ENCODE data around the gene HAP1. TPM values are rescaled to one million over a fixed set of nuclear protein-coding genes. Genes with fewer than 3 reads are reported as not detected.

The HAP1 gene
- total RNA-seq, 1 donor from 2014 or later: 1.2 TPM

DNA sequence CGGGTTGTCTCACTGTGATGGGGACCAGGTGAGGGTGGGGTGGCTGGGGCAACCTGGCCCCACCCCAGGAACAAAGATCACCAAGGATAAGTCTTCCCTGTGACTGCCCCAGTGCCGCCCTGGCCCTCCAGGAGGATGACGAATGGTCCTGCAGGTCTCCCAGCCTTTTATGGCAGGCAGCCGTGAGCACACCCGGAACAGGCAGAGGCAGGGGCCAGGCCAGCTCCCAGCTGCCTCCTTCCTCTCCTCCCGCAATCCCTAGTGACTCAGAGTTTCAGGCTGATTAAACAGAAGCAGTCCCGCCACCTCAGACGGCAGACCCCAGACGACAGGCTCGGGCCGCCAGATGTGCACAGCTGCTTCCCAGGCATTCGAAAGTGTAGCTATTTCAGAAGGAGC lies 38.7 kb upstream of the HAP1 start:
- peaks cover 81% of the 10 kb centered on the region for H3K4me1 ChIP-seq
- peak overlapping the region; percentile 88 for H3K27ac ChIP-seq
- H3K9me3 ChIP-seq: no peaks in the 10 kb centered on the region
- no peak for DNase-seq (ENCODE audit: extremely low spot score in 2 of 2)
- H3K27me3 ChIP-seq: no peaks in the 10 kb centered on the region
- TF ChIP-seq, protein P1, sequence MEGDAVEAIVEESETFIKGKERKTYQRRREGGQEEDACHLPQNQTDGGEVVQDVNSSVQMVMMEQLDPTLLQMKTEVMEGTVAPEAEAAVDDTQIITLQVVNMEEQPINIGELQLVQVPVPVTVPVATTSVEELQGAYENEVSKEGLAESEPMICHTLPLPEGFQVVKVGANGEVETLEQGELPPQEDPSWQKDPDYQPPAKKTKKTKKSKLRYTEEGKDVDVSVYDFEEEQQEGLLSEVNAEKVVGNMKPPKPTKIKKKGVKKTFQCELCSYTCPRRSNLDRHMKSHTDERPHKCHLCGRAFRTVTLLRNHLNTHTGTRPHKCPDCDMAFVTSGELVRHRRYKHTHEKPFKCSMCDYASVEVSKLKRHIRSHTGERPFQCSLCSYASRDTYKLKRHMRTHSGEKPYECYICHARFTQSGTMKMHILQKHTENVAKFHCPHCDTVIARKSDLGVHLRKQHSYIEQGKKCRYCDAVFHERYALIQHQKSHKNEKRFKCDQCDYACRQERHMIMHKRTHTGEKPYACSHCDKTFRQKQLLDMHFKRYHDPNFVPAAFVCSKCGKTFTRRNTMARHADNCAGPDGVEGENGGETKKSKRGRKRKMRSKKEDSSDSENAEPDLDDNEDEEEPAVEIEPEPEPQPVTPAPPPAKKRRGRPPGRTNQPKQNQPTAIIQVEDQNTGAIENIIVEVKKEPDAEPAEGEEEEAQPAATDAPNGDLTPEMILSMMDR (IDR thresholded peaks at IDR 0.05): no peak
- TF ChIP-seq POLR2AphosphoS5 (IDR thresholded peaks at IDR 0.05; ENCODE audit: insufficient read depth in 1 of 2, low read depth in 1 of 2): peak; percentile 64 to 73
- H3K4me3 ChIP-seq: no peak overlapping the region
- intact Hi-C loops (cut with DNase I): no loop called here
- H3K36me3 ChIP-seq: peaks cover 0 to 30% of the 10 kb centered on the region in 2 donors

DNA sequence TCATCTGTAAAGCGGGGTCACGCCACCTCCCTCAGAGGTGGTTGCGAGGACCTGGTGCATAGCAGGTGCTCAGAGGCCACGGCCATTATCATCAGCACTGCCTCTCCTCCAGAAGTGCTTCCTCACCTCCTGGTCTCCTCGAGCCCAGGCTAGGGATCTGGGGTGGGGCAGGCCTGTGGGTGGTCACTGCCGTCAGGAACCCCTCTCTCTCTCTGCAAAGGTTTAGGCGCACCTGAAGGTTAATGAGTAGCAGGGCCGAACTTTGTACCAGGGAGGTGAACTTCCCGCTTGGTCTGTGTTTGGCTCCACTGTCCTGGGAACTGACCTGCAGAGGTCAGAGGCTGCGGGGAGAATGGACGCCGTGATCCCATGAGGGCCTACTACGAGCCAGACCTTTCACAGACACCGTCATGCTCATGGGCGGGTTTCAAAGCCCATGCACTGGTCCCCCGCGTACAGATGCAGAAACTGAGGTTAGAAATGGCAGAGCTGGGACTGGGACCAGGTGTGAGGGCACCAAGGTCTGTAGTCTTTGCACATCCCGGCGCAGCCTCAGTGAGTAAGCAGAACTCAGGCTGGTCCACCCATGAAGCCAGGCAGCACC lies 38.2 kb upstream of the HAP1 start:
- H3K4me3 ChIP-seq: no peak overlapping the region
- TF ChIP-seq POLR2AphosphoS5 (IDR thresholded peaks at IDR 0.05; ENCODE audit: insufficient read depth in 1 of 2, low read depth in 1 of 2) (no peak), POLR2A (IDR thresholded peaks at IDR 0.05) (no peak)
- TF ChIP-seq, protein P1 (IDR thresholded peaks at IDR 0.05): no peak
- no peaks in the 10 kb centered on the region for H3K27me3 ChIP-seq
- intact Hi-C loops (cut with DNase I): no loop called here
- peaks cover 0 to 31% of the 10 kb centered on the region in 2 donors for H3K36me3 ChIP-seq
- H3K4me1 ChIP-seq: peaks cover 76% of the 10 kb centered on the region
- H3K9me3 ChIP-seq: no peaks in the 10 kb centered on the region
- DNase-seq (ENCODE audit: extremely low spot score in 2 of 2): no peak
- peak overlapping the region; percentile 85 for H3K27ac ChIP-seq

DNA sequence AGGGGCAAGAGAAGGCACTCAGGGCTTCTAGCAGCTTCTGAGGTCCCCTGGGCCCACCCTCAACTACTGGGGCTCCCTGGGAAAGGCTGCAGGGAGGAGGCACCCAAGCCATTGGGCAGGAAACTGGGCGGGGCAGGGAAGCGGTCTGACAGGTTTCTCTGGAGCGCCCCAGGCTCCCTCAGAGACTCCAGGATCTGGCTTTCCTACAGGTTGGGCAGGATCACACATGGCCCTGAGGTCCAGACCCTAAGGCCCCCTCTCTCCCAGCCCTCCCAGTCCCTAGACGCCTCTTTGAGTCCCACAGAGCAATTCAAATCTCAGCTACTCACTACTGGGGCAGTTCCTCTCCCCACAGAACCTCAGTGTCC lies 37.8 kb upstream of the HAP1 start:
- Histone ChIP-seq H3K9me3 (no peaks in the 10 kb centered on the region), H3K4me1 (peaks cover 71% of the 10 kb centered on the region), H3K27ac (peak overlapping the region; percentile 85), H3K27me3 (no peaks in the 10 kb centered on the region), H3K4me3 (no peak overlapping the region), H3K36me3 (peaks cover 0 to 35% of the 10 kb centered on the region in 2 donors)
- intact Hi-C loops (cut with DNase I): no loop called here
- DNase-seq (ENCODE audit: extremely low spot score in 2 of 2): no peak
- TF ChIP-seq POLR2A (IDR thresholded peaks at IDR 0.05) (no peak), POLR2AphosphoS5 (IDR thresholded peaks at IDR 0.05; ENCODE audit: insufficient read depth in 1 of 2, low read depth in 1 of 2) (no peak)
- TF ChIP-seq, protein P1 (IDR thresholded peaks at IDR 0.05): no peak

DNA sequence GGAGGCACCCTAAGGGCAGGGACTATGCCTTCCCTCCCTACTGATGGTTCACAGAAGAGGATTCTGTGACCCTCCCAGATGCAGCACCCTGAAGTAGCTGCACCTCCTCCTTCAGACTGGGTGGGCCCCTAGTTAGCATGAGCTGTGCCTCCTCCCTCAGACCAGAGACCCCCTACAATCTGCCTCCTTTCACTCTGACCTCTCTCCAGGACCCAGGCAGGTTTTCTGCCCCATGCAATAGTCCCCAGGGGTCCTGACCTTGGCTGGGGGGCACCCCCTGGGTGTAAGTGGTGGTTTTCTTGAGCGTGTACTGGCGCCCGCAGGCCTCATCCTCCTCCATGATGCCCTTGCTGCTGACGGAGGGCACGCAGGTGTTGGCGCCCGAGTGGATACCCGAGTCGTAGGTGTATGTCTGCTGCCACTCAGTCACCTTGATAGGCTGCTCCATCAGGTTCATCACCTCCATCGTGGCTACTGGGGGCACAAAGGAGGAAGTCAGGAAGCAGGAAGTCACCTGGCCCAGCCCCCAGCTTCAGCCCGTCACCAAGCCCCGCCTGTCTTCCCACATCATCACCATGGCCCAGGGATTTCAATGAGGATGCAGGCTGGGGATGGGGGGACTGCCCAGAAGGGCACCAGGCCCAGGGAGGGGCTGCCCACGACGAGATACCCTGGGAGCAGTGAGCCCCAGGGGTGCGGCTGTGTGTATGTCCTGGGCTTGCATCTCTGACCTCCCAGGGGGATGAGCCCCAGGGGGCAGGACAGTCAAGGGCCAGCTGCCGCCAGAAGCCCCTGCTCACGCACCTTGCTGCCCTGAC lies 37.2 kb upstream of the HAP1 start:
- intact Hi-C loops (cut with DNase I): no loop called here
- H3K9me3 ChIP-seq: no peaks in the 10 kb centered on the region
- TF ChIP-seq POLR2AphosphoS5 (IDR thresholded peaks at IDR 0.05; ENCODE audit: insufficient read depth in 1 of 2, low read depth in 1 of 2) (no peak), POLR2A (IDR thresholded peaks at IDR 0.05) (no peak)
- TF ChIP-seq, protein P1 (IDR thresholded peaks at IDR 0.05): no peak
- DNase-seq (ENCODE audit: extremely low spot score in 2 of 2): no peak
- no peak overlapping the region for H3K4me3 ChIP-seq
- peaks cover 65% of the 10 kb centered on the region for H3K4me1 ChIP-seq
- H3K27ac ChIP-seq: peak overlapping the region; percentile 85
- peaks cover 0 to 39% of the 10 kb centered on the region in 2 donors for H3K36me3 ChIP-seq
- no peaks in the 10 kb centered on the region for H3K27me3 ChIP-seq

DNA sequence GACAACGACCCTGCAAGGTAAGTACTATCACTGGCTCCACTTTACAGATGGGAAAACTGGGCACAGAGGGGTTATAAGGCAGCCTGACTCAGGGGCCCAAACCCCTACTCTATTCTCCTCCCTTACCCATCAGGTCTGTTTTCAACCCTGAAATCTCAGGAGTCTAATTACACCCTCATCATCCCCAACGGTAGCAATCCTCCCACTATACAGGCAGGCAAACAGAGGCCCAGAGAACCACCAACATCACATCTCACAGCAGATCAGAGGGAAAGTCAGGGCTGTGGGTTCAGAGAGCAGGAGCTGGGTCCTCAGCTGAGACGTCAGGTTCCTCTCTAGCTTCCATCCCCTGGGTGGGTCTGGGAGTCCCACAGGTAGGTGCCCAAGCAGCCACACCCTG lies 35.5 kb upstream of the HAP1 start:
- Histone ChIP-seq H3K4me3 (no peak overlapping the region), H3K36me3 (peaks cover 0 to 54% of the 10 kb centered on the region in 2 donors), H3K27ac (no peak overlapping the region), H3K9me3 (no peaks in the 10 kb centered on the region), H3K4me1 (peaks cover 49% of the 10 kb centered on the region), H3K27me3 (no peaks in the 10 kb centered on the region)
- TF ChIP-seq, protein P1 (IDR thresholded peaks at IDR 0.05): no peak
- TF ChIP-seq POLR2AphosphoS5 (IDR thresholded peaks at IDR 0.05; ENCODE audit: insufficient read depth in 1 of 2, low read depth in 1 of 2) (no peak), POLR2A (IDR thresholded peaks at IDR 0.05) (no peak)
- DNase-seq (ENCODE audit: extremely low spot score in 2 of 2): no peak
- intact Hi-C loops (cut with DNase I): no loop called here
